ENCODE data around the gene UGT2B11.
"Not testable (repeated sequence)": the region's sequence is repeated elsewhere in the genome, so short reads cannot be mapped to it uniquely, and the experiment has no call there.

UGT2B11 gene

DNA sequence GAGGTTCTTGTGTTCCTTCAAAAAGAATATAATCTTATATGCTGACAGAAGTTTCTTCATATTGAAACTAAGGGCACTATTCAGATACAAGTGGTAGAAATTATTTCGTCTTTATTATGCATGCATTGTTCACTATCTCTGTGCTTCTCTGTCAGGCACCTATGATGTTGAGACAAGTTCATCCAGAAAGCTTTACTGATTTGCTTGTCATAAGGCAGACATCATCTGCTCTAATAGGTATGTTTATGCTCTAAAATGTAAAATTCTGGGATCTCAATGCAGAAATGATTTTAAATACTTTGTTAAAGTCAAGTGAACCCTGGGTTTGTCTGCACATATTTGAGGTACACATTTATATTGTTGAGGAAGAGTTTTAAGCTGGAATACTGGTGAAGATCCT is 3.6 kb downstream of the UGT2B11 start:
- ChIA-PET POLR2A (no interaction called here), CTCF (no interaction called here)
- DNase-seq (ENCODE audit: low read depth, low spot score), result no peak
- no peak for TF ChIP-seq CTCF (IDR thresholded peaks at IDR 0.05; ENCODE audit: insufficient read depth, low read length, missing control alignments)
- H3K4me3 ChIP-seq (ENCODE audit: low read depth, low read length), result no peak overlapping the region

GRCh38 chr4:69198506-69198905 is 16.0 kb downstream of the UGT2B11 start:
- DNase-seq (ENCODE audit: low read depth, low spot score); POLR2A ChIA-PET; H3K4me3 ChIP-seq (ENCODE audit: low read depth, low read length); CTCF ChIA-PET: not testable (repeated sequence)

GRCh38 chr4:69196209-69196965 is 18.2 kb downstream of the UGT2B11 start:
- ChIA-PET POLR2A (no interaction called here), CTCF (no interaction called here)
- H3K4me3 ChIP-seq (ENCODE audit: low read depth, low read length), result no peak overlapping the region
- no peak for DNase-seq (ENCODE audit: low read depth, low spot score)
- TF ChIP-seq CTCF (IDR thresholded peaks at IDR 0.05; ENCODE audit: insufficient read depth, low read length, missing control alignments), result no peak

GRCh38 chr4:69194166-69194565 is 20.4 kb downstream of the UGT2B11 start:
- no peak for DNase-seq (ENCODE audit: low read depth, low spot score)
- ChIA-PET POLR2A (no interaction called here), CTCF (no interaction called here)
- TF ChIP-seq CTCF (IDR thresholded peaks at IDR 0.05; ENCODE audit: insufficient read depth, low read length, missing control alignments), result no peak
- H3K4me3 ChIP-seq (ENCODE audit: low read depth, low read length), result no peak overlapping the region

GRCh38 chr4:69191905-69192304 is 22.6 kb downstream of the UGT2B11 start:
- POLR2A ChIA-PET; CTCF ChIA-PET; H3K4me3 ChIP-seq (ENCODE audit: low read depth, low read length); DNase-seq (ENCODE audit: low read depth, low spot score): not testable (repeated sequence)

DNA sequence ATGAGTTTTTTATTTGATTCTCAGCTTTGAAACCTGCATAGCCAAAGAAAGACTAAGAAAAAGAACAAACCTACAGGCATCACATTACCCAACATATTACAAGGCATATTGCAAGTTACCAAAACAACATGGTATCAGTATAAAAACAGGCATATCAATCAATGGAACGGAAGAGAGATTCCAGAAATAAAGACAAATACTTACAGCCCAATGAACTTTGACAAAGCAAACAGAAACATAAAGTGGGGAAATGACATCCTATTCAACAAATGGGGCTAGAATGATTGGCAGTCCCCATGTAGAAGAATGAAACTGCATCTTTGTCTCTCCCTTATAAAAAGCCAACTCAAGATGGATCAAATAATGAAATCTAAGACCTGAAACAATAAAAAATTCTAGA is 23.9 kb downstream of the UGT2B11 start:
- CTCF ChIA-PET; DNase-seq (ENCODE audit: low read depth, low spot score); POLR2A ChIA-PET; H3K4me3 ChIP-seq (ENCODE audit: low read depth, low read length): not testable (repeated sequence)

DNA sequence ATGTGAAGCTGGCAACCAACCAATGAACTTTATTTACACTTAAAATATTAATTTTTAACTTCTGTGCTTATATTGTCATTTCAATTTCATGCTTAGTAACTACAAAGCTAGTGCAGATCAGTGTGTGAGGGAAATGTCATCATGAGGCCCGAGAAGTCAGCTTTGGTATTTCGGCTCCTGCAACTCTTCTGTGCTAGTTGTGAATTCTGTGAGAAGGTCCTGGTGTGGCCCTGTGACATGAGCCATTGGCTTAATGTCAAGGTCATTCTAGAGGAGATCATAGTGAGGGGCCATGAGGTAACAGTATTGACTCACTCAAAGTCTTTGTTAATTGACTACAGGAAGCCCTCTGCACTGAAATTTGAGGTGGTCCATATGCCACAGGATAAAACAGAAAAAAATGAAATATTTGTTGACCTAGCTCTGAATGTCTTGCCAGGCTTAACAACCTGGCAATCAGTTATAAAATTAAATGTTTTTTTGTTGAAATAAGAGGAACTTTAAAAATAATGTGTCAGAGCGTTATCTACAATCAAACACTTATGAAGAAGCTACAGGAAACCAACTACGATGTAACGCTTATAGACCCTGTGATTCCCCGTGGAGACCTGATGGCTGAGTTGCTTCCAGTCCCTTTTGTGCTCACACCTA is 32.9 kb downstream of the UGT2B11 start:
- H3K4me3 ChIP-seq (ENCODE audit: low read depth, low read length); CTCF ChIA-PET; POLR2A ChIA-PET; DNase-seq (ENCODE audit: low read depth, low spot score): not testable (repeated sequence)

GRCh38 chr4:69179817-69180216 is 34.7 kb downstream of the UGT2B11 start:
- H3K4me3 ChIP-seq (ENCODE audit: low read depth, low read length); DNase-seq (ENCODE audit: low read depth, low spot score); POLR2A ChIA-PET: not testable (repeated sequence)
- CTCF ChIA-PET, result interaction anchor here (0.7 to 1.2 kb wide), 2 partner anchors 10 to 681 kb away, joined by 3 to 5 read pairs; no protein-coding TSS in a partner anchor

GRCh38 chr4:69178751-69179205 is 35.8 kb downstream of the UGT2B11 start:
- POLR2A ChIA-PET; DNase-seq (ENCODE audit: low read depth, low spot score); H3K4me3 ChIP-seq (ENCODE audit: low read depth, low read length): not testable (repeated sequence)
- CTCF ChIA-PET, result interaction anchor here (1.2 kb wide), 1 partner anchor 680 kb away, joined by 5 read pairs; no protein-coding TSS in a partner anchor

- CTCF ChIA-PET, result interaction anchor here (0.6 to 1.9 kb wide), 11 partner anchors 9 to 899 kb away, joined by 3 to 30 read pairs (median 3); no protein-coding TSS in a partner anchor
- H3K4me3 ChIP-seq (ENCODE audit: low read depth, low read length); POLR2A ChIA-PET; DNase-seq (ENCODE audit: low read depth, low spot score): not testable (repeated sequence)
Observed at GRCh38 chr4:69170233-69171134, 44.1 kb downstream of the UGT2B11 start.

DNA sequence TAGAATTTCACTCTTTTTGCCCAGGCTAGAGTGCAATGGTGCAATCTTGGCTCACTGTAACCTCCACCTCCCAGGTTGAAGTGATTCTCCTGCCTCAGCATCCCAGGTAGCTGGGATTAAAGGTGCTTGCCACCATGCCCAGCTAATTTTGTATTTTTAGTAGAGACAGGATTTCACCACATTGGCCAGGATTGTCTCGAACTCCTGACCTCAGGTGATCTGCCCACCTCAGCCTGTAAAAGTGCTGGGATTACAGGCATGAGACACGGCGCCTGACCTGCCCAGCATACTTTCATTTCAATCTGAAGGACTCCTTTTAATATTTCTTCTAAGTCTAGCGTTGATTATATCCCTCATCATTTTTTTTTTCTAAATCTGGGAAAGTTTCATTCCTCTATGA is 45.4 kb downstream of the UGT2B11 start:
- POLR2A ChIA-PET, result not testable (repeated sequence)

More for the DNA sequence above, 45.4 kb downstream of the UGT2B11 start:
- CTCF ChIA-PET, result interaction anchor here (0.6 to 1.9 kb wide), 4 partner anchors 108 to 898 kb away, joined by 3 to 30 read pairs (median 3); no protein-coding TSS in a partner anchor
- not testable (repeated sequence) for DNase-seq (ENCODE audit: low read depth, low spot score); H3K4me3 ChIP-seq (ENCODE audit: low read depth, low read length)

Measured in AG04449 (cell line).